Stomach (tissue), 9 donors: ENCODE data around the gene CIC. TPM values are rescaled to one million over a fixed set of nuclear protein-coding genes. Genes with fewer than 3 reads are reported as not detected.
"Not testable (repeated sequence)": the region's sequence is repeated elsewhere in the genome, so short reads cannot be mapped to it uniquely, and the experiment has no call there.

Source experiments
- DNase-seq, 2 donors: peaks; one replicate each; pipeline versions ENCODE4 v3.0.0 to v3.0.0-alpha.2; 2013 to 2019
- H3K27ac ChIP-seq, 5 donors: fragments of 200-600 bp in 4 of 5; sonication (generic) in 4 of 5; one replicate each; pipeline ENCODE4 v1.5.1; 2013 to 2019; ENCODE audit warnings: mild to moderate bottlenecking in 1 of 5, moderate library complexity in 1 of 5
- H3K27me3 ChIP-seq, 3 donors: fragments of 200-600 bp; sonication (generic); one replicate each; pipeline ENCODE4 v1.5.1; 2017 to 2019; ENCODE audit warnings: mixed run types in 1 of 3
- H3K36me3 ChIP-seq, 4 donors: fragments of 200-600 bp; sonication (generic); 1 replicate in 3 of 4; 2 replicates in 1 of 4; pipeline ENCODE4 v1.5.1; 2016 to 2019
- H3K4me1 ChIP-seq, 4 donors: fragments of 200-600 bp; sonication (generic); one replicate each; pipeline ENCODE4 v1.5.1; 2016 to 2019
- H3K4me3 ChIP-seq, 4 donors: fragments of 200-600 bp; sonication (generic) in 3 of 4; one replicate each; pipeline ENCODE4 v1.5.1; 2016 to 2019; ENCODE audit warnings: mild to moderate bottlenecking in 1 of 4
- H3K9me3 ChIP-seq, 4 donors: fragments of 200-600 bp; sonication (generic); one replicate each; pipeline ENCODE4 v1.5.1; 2016 to 2019
- EP300 ChIP-seq: sonication (generic); formaldehyde crosslinking; IDR thresholded peaks from one replicate; pipeline ENCODE4 v1.6.1; 2017; ENCODE audit warnings: antibody characterized with exemption
- POLR2A ChIP-seq, 4 donors: fragments of 450-650 bp; IDR thresholded peaks; one replicate each; pipeline ENCODE4 v1.6.1; 2016; ENCODE audit warnings: antibody characterized with exemption in 4 of 4, control low read depth in 2 of 4, mild to moderate bottlenecking in 1 of 4, moderate library complexity in 1 of 4
- POLR2AphosphoS5 ChIP-seq, 3 donors: sonication (generic); formaldehyde crosslinking; IDR thresholded peaks; one replicate each; pipeline ENCODE4 v1.6.1; 2016; ENCODE audit warnings: antibody characterized with exemption in 3 of 3
- WGBS, 5 donors: extraction: QIAGEN DNeasy Blood & Tissue Kit in 3 of 5; methylation state at CpG; one replicate each; pipeline versions ENCODE4 v1.1.5 to v1.1.7; 2013 to 2018; 5-methylcytosine and 5-hydroxymethylcytosine counted together
- intact Hi-C: fragments of 100-400 bp; cut with DNase I; formaldehyde crosslinking; loops from one replicate; pipeline ENCODE4 v1.15.1; 2023; ENCODE audit warnings: low total_unique reads
- polyA plus RNA-seq, 3 donors: library from polyadenylated mRNA; stranded (reverse); fragments of 200-250 nt; gene quantifications; one replicate each; pipeline ENCODE4 v1.2.3, GENCODE V29; 2013
- total RNA-seq, 5 donors: library from RNA; depleted of rRNA; stranded (reverse); fragments of >200 nt; gene quantifications; one replicate each; pipeline versions ENCODE4 v1.1.0 to v1.2.3, GENCODE V29; 2014 to 2016
- TF ChIP-seq, protein P1 (sequence below), 7 experiments: fragments of 450-650 bp in 4 of 7; fragments of 200-600 bp in 3 of 7; sonication (generic) in 3 of 7; IDR thresholded peaks; one replicate each; pipeline ENCODE4 v1.5.1; 2016 to 2019; ENCODE audit warnings: antibody characterized with exemption in 7 of 7, control low read depth in 2 of 7, mild to moderate bottlenecking in 1 of 7
- donor health status: healthy with polysubstance abuse.
- donor health status: Bipolar disorder and iron deficiency.
- donor health status: healthy.

The CIC gene
- total and polyA plus RNA-seq, 8 donors: 15.4 to 60.3 (median 26.6) TPM

DNA sequence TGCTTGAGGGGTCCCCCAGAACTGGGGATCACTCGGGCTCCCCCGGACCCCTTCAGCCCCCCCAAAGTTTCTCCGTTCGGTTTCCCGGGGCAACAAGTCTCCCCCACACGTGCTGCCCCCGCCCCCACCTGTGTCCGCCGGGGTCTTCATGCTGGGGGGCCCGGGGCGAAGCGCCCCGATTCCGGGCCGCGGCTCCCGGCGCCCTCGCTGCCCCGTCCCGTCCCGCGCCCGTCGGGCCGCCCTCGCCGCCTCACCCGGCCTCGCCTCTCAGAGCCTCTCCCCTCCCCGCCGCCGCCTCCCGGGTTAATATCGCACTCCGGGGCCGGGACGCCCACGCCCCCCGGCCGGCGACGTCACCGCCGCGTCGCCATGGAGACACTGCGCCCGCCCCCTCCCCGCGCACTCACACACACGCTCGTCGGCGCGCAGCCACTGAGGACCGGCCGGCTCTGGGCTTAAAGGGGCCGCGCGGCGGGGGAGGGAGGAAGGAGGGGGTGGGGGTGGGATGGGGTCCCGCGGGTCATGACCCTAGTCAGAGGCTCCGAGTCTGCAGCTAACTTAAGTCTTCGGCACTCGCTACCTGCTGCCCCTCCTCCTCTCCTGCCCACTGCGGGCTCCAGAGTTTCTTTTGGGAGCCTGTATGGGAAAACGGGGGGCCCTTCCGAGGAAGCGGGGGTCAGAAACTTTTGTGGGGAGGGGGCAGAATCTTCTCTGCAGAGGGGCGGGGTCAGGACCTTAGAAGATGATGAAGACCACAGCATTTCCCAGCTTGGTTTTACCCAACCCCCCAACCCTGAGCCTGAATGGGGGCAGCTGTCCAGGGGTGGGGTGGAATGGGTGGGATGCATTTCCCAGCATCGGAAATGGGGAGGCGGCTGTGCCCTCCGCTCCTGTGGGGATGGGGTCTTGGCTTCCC, 13.9 kb upstream of the CIC start, which contains the start of gene ERF:
TSS of gene ERF (minus strand) at position 279 of the 916 bp plus-strand sequence. CDS start at position 150, 129 bp downstream.
- intact Hi-C loops: no loop called here
- H3K36me3 ChIP-seq: peaks cover 0 to 3% (median 2%) of the 10 kb centered on the region in 4 donors
- peaks cover 30 to 55% (median 46%) of the 10 kb centered on the region in 4 donors for H3K4me1 ChIP-seq
- H3K27ac ChIP-seq: peak within 1 kb of the TSS; percentile 99 to 100 (median 99)
- peak within 1 kb of the TSS; percentile 91 to 97 (median 92) for H3K4me3 ChIP-seq
- no peaks in the 10 kb centered on the region for H3K27me3 ChIP-seq
- H3K9me3 ChIP-seq: no peaks in the 10 kb centered on the region
- WGBS, 5 donors: 0 to 5% (median 1%) methylated on average over 11 to 75 of the region's 75 CpGs
- peak; percentile 96 to 98 for DNase-seq
- TF ChIP-seq, protein P1, sequence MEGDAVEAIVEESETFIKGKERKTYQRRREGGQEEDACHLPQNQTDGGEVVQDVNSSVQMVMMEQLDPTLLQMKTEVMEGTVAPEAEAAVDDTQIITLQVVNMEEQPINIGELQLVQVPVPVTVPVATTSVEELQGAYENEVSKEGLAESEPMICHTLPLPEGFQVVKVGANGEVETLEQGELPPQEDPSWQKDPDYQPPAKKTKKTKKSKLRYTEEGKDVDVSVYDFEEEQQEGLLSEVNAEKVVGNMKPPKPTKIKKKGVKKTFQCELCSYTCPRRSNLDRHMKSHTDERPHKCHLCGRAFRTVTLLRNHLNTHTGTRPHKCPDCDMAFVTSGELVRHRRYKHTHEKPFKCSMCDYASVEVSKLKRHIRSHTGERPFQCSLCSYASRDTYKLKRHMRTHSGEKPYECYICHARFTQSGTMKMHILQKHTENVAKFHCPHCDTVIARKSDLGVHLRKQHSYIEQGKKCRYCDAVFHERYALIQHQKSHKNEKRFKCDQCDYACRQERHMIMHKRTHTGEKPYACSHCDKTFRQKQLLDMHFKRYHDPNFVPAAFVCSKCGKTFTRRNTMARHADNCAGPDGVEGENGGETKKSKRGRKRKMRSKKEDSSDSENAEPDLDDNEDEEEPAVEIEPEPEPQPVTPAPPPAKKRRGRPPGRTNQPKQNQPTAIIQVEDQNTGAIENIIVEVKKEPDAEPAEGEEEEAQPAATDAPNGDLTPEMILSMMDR (IDR thresholded peaks at IDR 0.05): no peak
- TF ChIP-seq POLR2A (IDR thresholded peaks at IDR 0.05) (peak in 1 of 4 donors; percentile 64), EP300 (no peak), POLR2AphosphoS5 (IDR thresholded peaks at IDR 0.05) (peak; percentile 98 to 99 (median 99))

DNA sequence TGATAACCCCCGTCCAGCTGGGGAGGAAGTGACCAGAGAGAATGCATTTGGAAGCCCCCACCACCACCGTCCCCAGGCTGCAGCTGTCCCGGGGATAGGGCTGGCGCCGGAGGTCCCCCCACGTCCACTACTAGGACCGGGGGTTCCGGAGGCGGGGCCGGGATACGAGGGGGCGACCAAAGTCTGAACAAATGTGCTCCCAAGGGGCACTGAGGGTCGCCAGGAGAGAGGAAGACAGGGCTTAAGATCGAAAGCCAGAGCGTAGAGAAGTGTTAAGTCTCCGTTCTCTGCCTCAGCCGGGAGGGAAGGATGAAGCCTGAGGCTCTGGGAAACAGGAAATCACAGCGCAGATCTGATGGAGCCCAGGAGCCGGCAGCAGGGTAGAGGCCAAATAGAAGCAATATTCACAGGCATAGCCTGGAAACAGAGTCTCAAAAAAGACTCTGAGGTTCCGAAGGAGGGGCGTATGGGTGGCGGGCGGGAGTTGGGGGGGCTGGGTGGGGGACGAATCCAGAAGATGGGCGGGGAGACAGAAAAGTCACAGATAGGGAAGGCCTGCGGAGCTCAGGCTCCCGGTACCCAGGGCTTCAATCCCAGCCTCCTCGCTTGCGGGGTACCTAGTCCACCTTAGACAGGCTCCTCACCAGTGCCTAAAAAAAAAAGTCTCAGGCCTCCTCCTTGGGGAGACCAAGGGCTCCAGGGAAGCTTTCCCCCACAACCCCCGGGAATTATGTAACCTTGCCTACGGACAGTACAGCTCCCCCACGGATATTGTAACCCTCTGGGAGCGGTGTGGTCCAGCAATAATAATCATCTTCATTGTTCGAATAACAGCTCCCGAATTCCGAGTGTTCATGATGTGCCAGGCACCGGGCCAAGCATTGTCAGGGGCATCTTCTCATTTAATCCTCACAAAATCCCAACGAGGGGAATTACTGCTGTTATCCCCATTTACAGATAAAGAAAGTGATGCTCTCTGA, 13.0 kb upstream of the CIC start:
- H3K36me3 ChIP-seq: no peaks in the 10 kb centered on the region
- peak overlapping the region; percentile 91 to 97 (median 92) for H3K4me3 ChIP-seq
- H3K4me1 ChIP-seq: peaks cover 20 to 45% (median 37%) of the 10 kb centered on the region in 4 donors
- TF ChIP-seq POLR2AphosphoS5 (IDR thresholded peaks at IDR 0.05): peak in 1 of 3 donors; percentile 15
- TF ChIP-seq, protein P1 (IDR thresholded peaks at IDR 0.05): no peak
- no peaks in the 10 kb centered on the region for H3K27me3 ChIP-seq
- 7 to 11% (median 9%) methylated on average over 36 to 38 of the region's 38 CpGs for WGBS, 5 donors
- no peaks in the 10 kb centered on the region for H3K9me3 ChIP-seq
- intact Hi-C loops: no loop called here
- peak overlapping the region; percentile 99 to 100 (median 99) for H3K27ac ChIP-seq
- peak in 1 of 2 donors; percentile 84 for DNase-seq

DNA sequence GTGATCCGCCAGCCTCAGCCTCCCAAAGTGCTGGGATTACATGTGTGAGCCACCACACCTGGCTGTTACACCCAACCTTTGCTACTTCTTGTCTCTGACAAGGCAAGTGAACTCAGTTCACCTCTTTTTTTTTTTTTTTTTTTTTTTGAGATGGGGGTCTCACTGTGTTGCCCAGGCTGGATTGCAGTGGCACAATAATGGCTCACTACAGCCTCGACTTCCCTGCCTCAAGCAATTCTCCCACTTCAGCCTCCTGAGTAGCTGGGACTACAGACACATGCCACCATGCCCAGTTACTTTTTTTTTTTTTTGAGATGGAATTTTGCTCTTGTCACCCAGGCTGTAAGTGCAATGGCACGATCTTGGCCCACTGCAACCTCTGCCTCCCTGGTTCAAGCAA, 11.2 kb upstream of the CIC start:
- 73 to 96% (median 82%) methylated on average over 3 of the region's 3 CpGs for WGBS, 5 donors
- H3K27ac ChIP-seq, intact Hi-C loops, H3K36me3 ChIP-seq, H3K4me3 ChIP-seq, DNase-seq, H3K9me3 ChIP-seq, H3K27me3 ChIP-seq: not testable (repeated sequence)
- peaks cover 2 to 27% (median 19%) of the 10 kb centered on the region in 4 donors for H3K4me1 ChIP-seq

DNA sequence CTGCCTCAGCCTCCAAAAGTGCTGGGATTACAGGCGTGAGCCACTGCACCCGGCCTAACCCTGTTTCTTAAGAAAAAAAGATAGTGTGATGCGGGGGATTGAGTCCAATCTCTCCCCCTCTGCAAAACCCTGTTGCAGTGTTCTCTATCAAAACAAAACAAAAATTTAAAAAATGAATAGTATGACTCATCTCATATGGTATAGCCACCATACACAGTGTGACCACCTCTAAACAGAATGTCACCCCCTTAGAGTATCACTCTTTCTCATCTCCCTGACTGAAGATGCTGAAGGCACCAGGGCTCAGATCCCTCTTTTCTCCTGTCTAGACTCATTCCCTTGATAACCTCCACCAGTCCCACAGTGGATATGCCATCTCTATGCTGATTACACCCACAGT, 7.3 kb upstream of the CIC start:
- Histone ChIP-seq H3K36me3 (no peaks in the 10 kb centered on the region), H3K27ac (no peak overlapping the region), H3K4me1 (peaks cover 0 to 5% (median 1%) of the 10 kb centered on the region in 4 donors), H3K27me3 (no peaks in the 10 kb centered on the region), H3K4me3 (no peak overlapping the region), H3K9me3 (no peaks in the 10 kb centered on the region)
- DNase-seq: no peak
- WGBS, 5 donors: 83 to 93% (median 90%) methylated on average over 3 of the region's 3 CpGs
- TF ChIP-seq, protein P1 (IDR thresholded peaks at IDR 0.05): no peak
- TF ChIP-seq EP300: no peak
- TF ChIP-seq POLR2A (IDR thresholded peaks at IDR 0.05): no peak
- TF ChIP-seq POLR2AphosphoS5 (IDR thresholded peaks at IDR 0.05): no peak
- intact Hi-C loops: no loop called here

DNA sequence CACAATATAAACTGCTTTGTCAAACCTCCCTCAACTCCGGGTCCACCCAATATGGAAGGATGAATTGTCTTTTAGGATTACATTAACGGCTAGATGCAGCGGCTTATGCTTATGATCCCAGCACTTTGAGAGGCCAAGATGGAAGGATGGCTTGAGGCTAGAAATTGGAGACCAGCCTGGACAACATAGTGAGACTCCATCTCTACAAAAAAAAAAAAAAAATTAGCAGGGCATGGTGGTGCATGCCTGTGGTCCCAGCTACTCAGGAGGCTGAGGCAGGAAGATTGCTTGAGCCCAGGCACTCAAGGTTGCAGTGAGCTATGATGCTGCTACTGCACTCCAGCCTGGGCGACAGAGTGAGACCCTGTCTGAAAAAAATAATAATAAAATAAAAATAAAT, 2.9 kb upstream of the CIC start:
- H3K27ac ChIP-seq, H3K4me3 ChIP-seq, intact Hi-C loops, H3K9me3 ChIP-seq, DNase-seq, H3K36me3 ChIP-seq, H3K27me3 ChIP-seq: not testable (repeated sequence)
- WGBS, 5 donors: 90 to 93% (median 92%) methylated on average over 4 of the region's 4 CpGs
- H3K4me1 ChIP-seq: peaks cover 20 to 28% (median 22%) of the 10 kb centered on the region in 4 donors

DNA sequence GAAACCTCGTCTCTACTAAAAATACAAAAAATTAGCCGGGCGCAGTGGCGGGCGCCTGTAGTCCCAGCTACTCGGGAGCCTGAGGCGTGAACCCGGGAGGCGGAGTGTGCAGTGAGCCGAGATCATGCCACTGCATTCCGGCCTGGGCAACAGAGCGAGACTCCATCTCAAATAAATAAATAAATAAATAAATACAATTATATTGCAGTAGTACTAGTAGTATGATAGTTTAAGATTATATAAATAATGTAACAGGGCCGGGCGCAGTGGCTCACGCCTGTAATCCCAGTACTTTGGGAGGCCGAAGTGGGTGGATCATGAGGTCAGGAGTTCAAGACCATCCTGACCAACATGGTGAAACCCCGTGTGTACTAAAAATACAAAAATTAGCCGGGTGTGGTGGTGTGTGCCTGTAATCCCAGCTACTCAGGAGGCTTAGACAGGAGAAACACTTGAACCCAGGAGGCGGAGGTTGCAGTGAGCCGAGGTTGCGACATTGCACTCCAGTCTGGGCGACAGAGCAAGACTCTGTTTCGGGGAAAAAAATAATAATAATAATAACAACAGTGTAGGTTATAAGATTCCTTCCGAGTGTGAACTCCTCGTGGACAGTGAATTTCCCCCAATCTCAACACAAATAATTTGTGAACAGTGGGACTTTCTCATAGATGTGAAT, 2.0 kb upstream of the CIC start:
- WGBS, 5 donors: 91 to 95% (median 93%) methylated on average over 21 to 25 of the region's 25 CpGs
- DNase-seq, H3K4me3 ChIP-seq, H3K36me3 ChIP-seq, intact Hi-C loops, H3K9me3 ChIP-seq, H3K27me3 ChIP-seq: not testable (repeated sequence)
- peak overlapping the region in 2 of 5 donors; percentile 99 to 100 for H3K27ac ChIP-seq
- H3K4me1 ChIP-seq: peaks cover 23 to 38% (median 30%) of the 10 kb centered on the region in 4 donors
